HCT116 (cell line): Measurements from ENCODE around the gene LMO7. TPM values are rescaled to one million over a fixed set of nuclear protein-coding genes. Genes with fewer than 3 reads are reported as not detected.
A peak's percentile ranks its signal among the peaks of the same experiment; 100 is the strongest.

ENCODE experiments used
- ATAC-seq: fragments of 200-7000 bp; cut with Tn5 transposase; 2 replicates; pipeline ENCODE4 v1.9.1; 2020; ENCODE audit warnings: mild to moderate bottlenecking, moderate library complexity
- BruUV-seq: library from RNA; stranded (reverse); fragments of 400-500 nt; replicated peaks from 2 replicates; lab custom pipeline; 2021; lab: Mats Ljungman, UMichigan
- CTCF ChIA-PET: fragments of 300-600 bp; sonication (Branson Sonifier 250); formaldehyde crosslinking; loops from one replicate; lab custom pipeline; 2021; ENCODE audit warnings: antibody characterized with exemption; lab: Charles Lee
- POLR2A ChIA-PET: fragments of 300-600, 350-600 bp; sonication (Branson Sonifier 250); formaldehyde crosslinking; loops from one replicate; lab custom pipeline; 2021; ENCODE audit warnings: antibody characterized with exemption; lab: Charles Lee
- RAD21 ChIA-PET, 2 experiments: fragments of 300-600 bp; sonication (Branson Sonifier 250); formaldehyde crosslinking; loops; one replicate each; lab custom pipeline; 2023; ENCODE audit warnings: low total read pairs in 2 of 2; ENCODE audit not compliant: uncharacterized antibody in 2 of 2, unreplicated experiment in 2 of 2, low non-redundant PET in 1 of 2; lab: Charles Lee
- DNase-seq: peaks from one replicate; pipeline ENCODE4 v3.0.0-alpha.2; 2010; ENCODE audit warnings: low read depth, low spot score
- H2AFZ ChIP-seq: fragments of 200-600 bp; shearing (Covaris generic), sonication (generic); 2 replicates; pipeline ENCODE4 v1.6.1; 2017; ENCODE audit warnings: low read depth, mixed run types, mixed read lengths, antibody characterized with exemption, low read length; ENCODE audit not compliant: poor library complexity, severe bottlenecking
- H3K27ac ChIP-seq: 2 replicates; pipeline ENCODE4 v1.5.1; 2012; ENCODE audit warnings: low read depth, low read length
- H3K27me3 ChIP-seq: fragments of 200-600 bp; sonication (generic); 2 replicates; pipeline ENCODE4 v1.6.1; 2016; ENCODE audit warnings: mixed run types, low read length, mixed read lengths; ENCODE audit not compliant: insufficient read depth
- H3K36me3 ChIP-seq, 2 experiments: fragments of 200-500 bp in 1 of 2; fragments of 200-600 bp in 1 of 2; sonication (Bioruptor generic) in 1 of 2; sonication (generic) in 1 of 2; 2 replicates each; pipeline versions ENCODE4 v1.5.1 to v1.6.1; 2014 to 2016; ENCODE audit warnings: low read length in 2 of 2, inconsistent platforms in 1 of 2, mixed read lengths in 1 of 2, mixed run types in 1 of 2; ENCODE audit not compliant: insufficient read depth in 2 of 2, control insufficient read depth in 1 of 2
- H3K4me1 ChIP-seq, 2 experiments: fragments of 200-600 bp in 1 of 2; sonication (generic) in 1 of 2; 2 replicates each; pipeline versions ENCODE4 v1.5.1 to v1.6.1; 2012 to 2017; ENCODE audit warnings: low read length in 2 of 2, inconsistent platforms in 1 of 2, mild to moderate bottlenecking in 1 of 2, mixed read lengths in 1 of 2, mixed run types in 1 of 2, moderate library complexity in 1 of 2; ENCODE audit not compliant: insufficient read depth in 2 of 2, control insufficient read depth in 1 of 2
- H3K4me2 ChIP-seq: fragments of 200-600 bp; sonication (generic); 2 replicates; pipeline ENCODE4 v1.6.1; 2017; ENCODE audit warnings: mixed run types, low read length, mixed read lengths
- H3K4me3 ChIP-seq, 2 experiments: fragments of 200-600 bp in 1 of 2; sonication (generic) in 1 of 2; replicated peaks in 1 of 2; 2 replicates each; pipeline ENCODE4 v1.5.1; 2011 to 2016; ENCODE audit warnings: low read length in 2 of 2, control low read depth in 1 of 2, low read depth in 1 of 2, mild to moderate bottlenecking in 1 of 2, mixed read lengths in 1 of 2, mixed run types in 1 of 2
- H3K79me2 ChIP-seq: fragments of 200-600 bp; sonication (generic); 2 replicates; pipeline ENCODE4 v1.6.1; 2017; ENCODE audit warnings: mild to moderate bottlenecking, mixed run types, low read length, moderate library complexity, mixed read lengths; ENCODE audit not compliant: insufficient read depth
- H3K9ac ChIP-seq: fragments of 200-600 bp; sonication (generic); 2 replicates; pipeline ENCODE4 v1.6.1; 2016; ENCODE audit warnings: low read length, mixed read lengths
- H3K9me2 ChIP-seq: fragments of 200-600 bp; sonication (generic), shearing (Covaris generic); 2 replicates; pipeline ENCODE4 v1.6.1; 2017; ENCODE audit warnings: mixed run types, mild to moderate bottlenecking, moderate library complexity; ENCODE audit not compliant: insufficient read depth
- H3K9me3 ChIP-seq, 2 experiments: fragments of 200-500 bp in 1 of 2; fragments of 200-600 bp in 1 of 2; sonication (Bioruptor generic) in 1 of 2; sonication (generic) in 1 of 2; 2 replicates each; pipeline ENCODE4 v1.6.1; 2014 to 2017; ENCODE audit warnings: low read length in 2 of 2, mixed read lengths in 2 of 2, inconsistent platforms in 1 of 2, low read depth in 1 of 2, mild to moderate bottlenecking in 1 of 2, mixed run types in 1 of 2, moderate library complexity in 1 of 2; ENCODE audit not compliant: control insufficient read depth in 1 of 2, insufficient read depth in 1 of 2
- H4K20me1 ChIP-seq: fragments of 200-600 bp; sonication (generic), shearing (Covaris generic); 2 replicates; pipeline ENCODE4 v1.6.1; 2017; ENCODE audit warnings: mixed run types, mild to moderate bottlenecking, moderate library complexity; ENCODE audit not compliant: insufficient read depth
- CBX3 ChIP-seq: IDR thresholded peaks from 2 replicates; pipeline ENCODE4 v1.6.1; 2012; ENCODE audit warnings: low read depth
- CEBPB ChIP-seq: IDR thresholded peaks from 2 replicates; pipeline ENCODE4 v1.6.1; 2012; ENCODE audit warnings: low read depth
- ELF1 ChIP-seq: IDR thresholded peaks from 2 replicates; pipeline ENCODE4 v1.6.1; 2012; ENCODE audit warnings: low read depth, borderline replicate concordance
- EZH2 ChIP-seq: fragments of 200-600 bp; sonication (generic); IDR thresholded peaks from 2 replicates; pipeline ENCODE4 v1.6.1; 2017; ENCODE audit warnings: antibody characterized with exemption, mixed run types
- JUND ChIP-seq: IDR thresholded peaks from 2 replicates; pipeline ENCODE4 v1.6.1; 2012
- RAD21 ChIP-seq: IDR thresholded peaks from 2 replicates; pipeline ENCODE4 v1.6.1; 2012; ENCODE audit warnings: low read depth, mild to moderate bottlenecking
- SIN3A ChIP-seq: IDR thresholded peaks from 2 replicates; pipeline ENCODE4 v1.6.1; 2012; ENCODE audit warnings: low read depth
- SP1 ChIP-seq: IDR thresholded peaks from 2 replicates; pipeline ENCODE4 v1.6.1; 2012; ENCODE audit warnings: low read depth
- YY1 ChIP-seq: IDR thresholded peaks from 2 replicates; pipeline ENCODE4 v1.6.1; 2011; ENCODE audit warnings: low read length, low read depth, moderate library complexity, mild to moderate bottlenecking; ENCODE audit not compliant: insufficient replicate concordance; ENCODE audit errors: extremely low read depth
- intact Hi-C: fragments of 100-400 bp; cut with micrococcal nuclease; formaldehyde crosslinking; loops from 2 replicates; pipeline ENCODE4 v1.10.0; 2022
- total RNA-seq: library from RNA; stranded (reverse); gene quantifications from one replicate; pipeline ENCODE4 v1.2.1, GENCODE V29; 2021; ENCODE audit not compliant: unreplicated experiment
- TF ChIP-seq, protein P1 (sequence below), 3 experiments: fragments of 200-600 bp in 1 of 3; sonication (generic) in 1 of 3; IDR thresholded peaks in 2 of 3; conservative IDR thresholded peaks in 1 of 3; 2 replicates each; pipeline ENCODE4 v1.5.1; 2012 to 2017; ENCODE audit warnings: low read depth in 2 of 3, low read length in 2 of 3, antibody characterized with exemption in 1 of 3, borderline replicate concordance in 1 of 3, control low read depth in 1 of 3, mild to moderate bottlenecking in 1 of 3, mixed read lengths in 1 of 3, mixed run types in 1 of 3, moderate library complexity in 1 of 3; ENCODE audit not compliant: insufficient read depth in 1 of 3
- TF ChIP-seq, protein P2 (sequence below): IDR thresholded peaks from 2 replicates; pipeline ENCODE4 v1.6.1; 2012; ENCODE audit warnings: low read depth
- TF ChIP-seq, protein P3 (sequence below): IDR thresholded peaks from 2 replicates; pipeline ENCODE4 v1.6.1; 2012
- TF ChIP-seq, protein P4 (sequence below): IDR thresholded peaks from 2 replicates; pipeline ENCODE4 v1.6.1; 2012

LMO7 gene
- total RNA-seq, 1 experiment from 2014 or later = 8.1 TPM

DNA sequence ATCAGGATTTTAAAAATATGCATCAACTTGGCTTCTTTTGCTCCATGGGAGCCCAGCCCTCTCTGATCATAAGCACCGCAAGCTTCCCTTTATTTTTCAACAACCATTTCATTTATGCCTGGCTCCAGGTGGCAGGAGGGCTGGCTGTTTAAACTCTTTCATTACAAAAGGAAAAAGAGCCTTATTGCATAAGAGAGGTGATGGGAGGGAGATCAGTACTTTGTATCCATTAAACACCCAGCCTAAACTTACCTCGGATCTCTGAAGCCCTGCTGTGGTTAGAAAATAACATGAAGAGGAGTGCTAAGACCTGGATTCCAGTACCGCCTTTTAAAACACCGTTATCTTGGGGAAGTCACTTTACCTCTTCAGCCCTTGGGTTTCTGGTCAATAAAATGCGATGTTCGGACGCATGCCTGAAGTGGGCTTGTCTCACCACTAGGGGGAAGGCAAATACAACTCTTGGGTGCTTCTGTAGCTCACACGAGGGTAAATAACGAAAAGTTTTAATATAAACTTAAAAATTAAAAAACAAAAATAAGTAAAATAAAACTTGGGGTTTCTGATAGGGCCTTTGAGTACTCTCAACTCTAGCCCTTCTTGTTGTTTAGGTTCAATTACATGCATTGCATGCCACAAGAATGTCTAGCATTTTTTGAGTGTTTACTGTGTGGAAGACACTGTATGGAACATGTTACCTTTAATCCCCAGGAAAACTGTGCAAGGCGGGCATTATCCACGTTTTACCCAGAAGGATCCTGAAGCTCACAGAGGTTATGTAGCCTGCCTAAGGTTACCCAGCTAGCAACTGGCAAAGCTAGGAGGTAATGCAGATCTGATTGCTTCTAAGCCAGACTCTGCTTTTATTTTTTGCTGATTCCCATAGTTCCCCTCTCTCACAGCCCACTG lies 240.3 kb downstream of the LMO7 start:
- no peaks in the 10 kb centered on the region for H3K36me3 ChIP-seq
- no peak overlapping the region for H3K4me3 ChIP-seq
- H3K9me2 ChIP-seq = no peaks in the 10 kb centered on the region
- H3K9me3 ChIP-seq = no peaks in the 10 kb centered on the region
- no peaks in the 10 kb centered on the region for H4K20me1 ChIP-seq
- no peak overlapping the region for H3K9ac ChIP-seq
- ATAC-seq (peak; percentile 98), DNase-seq (peak; percentile 60)
- peak overlapping the region; percentile 42 for H3K4me2 ChIP-seq
- H2AFZ ChIP-seq = peak overlapping the region; percentile 95
- no TSS peak for BruUV-seq
- H3K79me2 ChIP-seq = no peaks in the 10 kb centered on the region
- CTCF ChIA-PET = interaction anchor here (0.5 to 2.9 kb wide), 16 partner anchors 8 to 1028 kb away, joined by 3 to 13 read pairs (median 3); no protein-coding TSS in a partner anchor
- H3K27me3 ChIP-seq = no peaks in the 10 kb centered on the region
- peak; percentile 90 for TF ChIP-seq RAD21
- TF ChIP-seq, protein P1, sequence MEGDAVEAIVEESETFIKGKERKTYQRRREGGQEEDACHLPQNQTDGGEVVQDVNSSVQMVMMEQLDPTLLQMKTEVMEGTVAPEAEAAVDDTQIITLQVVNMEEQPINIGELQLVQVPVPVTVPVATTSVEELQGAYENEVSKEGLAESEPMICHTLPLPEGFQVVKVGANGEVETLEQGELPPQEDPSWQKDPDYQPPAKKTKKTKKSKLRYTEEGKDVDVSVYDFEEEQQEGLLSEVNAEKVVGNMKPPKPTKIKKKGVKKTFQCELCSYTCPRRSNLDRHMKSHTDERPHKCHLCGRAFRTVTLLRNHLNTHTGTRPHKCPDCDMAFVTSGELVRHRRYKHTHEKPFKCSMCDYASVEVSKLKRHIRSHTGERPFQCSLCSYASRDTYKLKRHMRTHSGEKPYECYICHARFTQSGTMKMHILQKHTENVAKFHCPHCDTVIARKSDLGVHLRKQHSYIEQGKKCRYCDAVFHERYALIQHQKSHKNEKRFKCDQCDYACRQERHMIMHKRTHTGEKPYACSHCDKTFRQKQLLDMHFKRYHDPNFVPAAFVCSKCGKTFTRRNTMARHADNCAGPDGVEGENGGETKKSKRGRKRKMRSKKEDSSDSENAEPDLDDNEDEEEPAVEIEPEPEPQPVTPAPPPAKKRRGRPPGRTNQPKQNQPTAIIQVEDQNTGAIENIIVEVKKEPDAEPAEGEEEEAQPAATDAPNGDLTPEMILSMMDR (IDR thresholded peaks at IDR 0.05 in 2 of 3, conservative IDR thresholded peaks at IDR 0.05 in 1 of 3; ENCODE audit: borderline replicate concordance in 1 of 3, insufficient read depth in 1 of 3, low read depth in 2 of 3, low read length in 2 of 3) = peak; percentile 81 to 86 (median 85)
- TF ChIP-seq CBX3 = 0 out of 2 replicates have a peak, but pooled peaks have one; percentile 23
- no peak for TF ChIP-seq JUND
- POLR2A ChIA-PET = no interaction called here
- peaks cover 0 to 4% of the 10 kb centered on the region in 2 experiments; a peak in 1 of 4 replicates for H3K4me1 ChIP-seq
- RAD21 ChIA-PET = no interaction called here
- intact Hi-C loops = loop anchor here (1.0 to 5.0 kb wide), 4 partner anchors 140 to 1106 kb away; no protein-coding TSS in a partner anchor
- no peak overlapping the region for H3K27ac ChIP-seq

DNA sequence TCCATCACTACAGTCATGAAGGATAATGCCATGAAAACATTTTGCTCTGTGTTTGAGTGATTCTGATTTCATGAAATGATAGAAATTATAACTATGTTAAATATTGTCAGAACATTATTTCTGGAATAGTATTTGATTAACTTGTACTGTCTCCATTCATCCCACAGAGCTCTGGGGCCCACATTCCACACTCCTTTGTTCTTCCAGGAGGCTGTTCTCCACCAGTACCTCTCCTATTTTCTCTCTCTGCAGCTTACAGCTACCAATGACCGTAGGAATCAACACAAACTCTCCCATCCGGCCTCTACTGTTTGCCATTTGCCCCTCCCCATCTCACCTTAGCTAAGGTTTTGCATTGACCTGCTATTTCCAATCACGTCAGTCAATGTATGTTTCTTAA lies 240.9 kb downstream of the LMO7 start:
- H4K20me1 ChIP-seq = no peaks in the 10 kb centered on the region
- DNase-seq (no peak), ATAC-seq (no peak)
- H3K36me3 ChIP-seq = no peaks in the 10 kb centered on the region
- no peak overlapping the region; the same call in 1 of the 2 replicates for H3K4me2 ChIP-seq
- ChIA-PET POLR2A (no interaction called here), RAD21 (no interaction called here), CTCF (interaction anchor here (0.5 to 2.9 kb wide), 15 partner anchors 9 to 1103 kb away, joined by 3 to 13 read pairs (median 3); no protein-coding TSS in a partner anchor)
- BruUV-seq = no TSS peak
- H3K27me3 ChIP-seq = no peaks in the 10 kb centered on the region
- no peak overlapping the region for H3K9ac ChIP-seq
- intact Hi-C loops = loop anchor here (2.0 to 5.0 kb wide), 2 partner anchors 140 to 1105 kb away; no protein-coding TSS in a partner anchor
- H2AFZ ChIP-seq = peak overlapping the region; percentile 95
- H3K4me3 ChIP-seq = no peak overlapping the region
- H3K9me2 ChIP-seq = no peaks in the 10 kb centered on the region
- peaks cover 0 to 4% of the 10 kb centered on the region in 2 experiments; a peak in 1 of 4 replicates for H3K4me1 ChIP-seq
- H3K27ac ChIP-seq = no peak overlapping the region
- H3K9me3 ChIP-seq = no peaks in the 10 kb centered on the region
- H3K79me2 ChIP-seq = no peaks in the 10 kb centered on the region
- TF ChIP-seq, protein P2, sequence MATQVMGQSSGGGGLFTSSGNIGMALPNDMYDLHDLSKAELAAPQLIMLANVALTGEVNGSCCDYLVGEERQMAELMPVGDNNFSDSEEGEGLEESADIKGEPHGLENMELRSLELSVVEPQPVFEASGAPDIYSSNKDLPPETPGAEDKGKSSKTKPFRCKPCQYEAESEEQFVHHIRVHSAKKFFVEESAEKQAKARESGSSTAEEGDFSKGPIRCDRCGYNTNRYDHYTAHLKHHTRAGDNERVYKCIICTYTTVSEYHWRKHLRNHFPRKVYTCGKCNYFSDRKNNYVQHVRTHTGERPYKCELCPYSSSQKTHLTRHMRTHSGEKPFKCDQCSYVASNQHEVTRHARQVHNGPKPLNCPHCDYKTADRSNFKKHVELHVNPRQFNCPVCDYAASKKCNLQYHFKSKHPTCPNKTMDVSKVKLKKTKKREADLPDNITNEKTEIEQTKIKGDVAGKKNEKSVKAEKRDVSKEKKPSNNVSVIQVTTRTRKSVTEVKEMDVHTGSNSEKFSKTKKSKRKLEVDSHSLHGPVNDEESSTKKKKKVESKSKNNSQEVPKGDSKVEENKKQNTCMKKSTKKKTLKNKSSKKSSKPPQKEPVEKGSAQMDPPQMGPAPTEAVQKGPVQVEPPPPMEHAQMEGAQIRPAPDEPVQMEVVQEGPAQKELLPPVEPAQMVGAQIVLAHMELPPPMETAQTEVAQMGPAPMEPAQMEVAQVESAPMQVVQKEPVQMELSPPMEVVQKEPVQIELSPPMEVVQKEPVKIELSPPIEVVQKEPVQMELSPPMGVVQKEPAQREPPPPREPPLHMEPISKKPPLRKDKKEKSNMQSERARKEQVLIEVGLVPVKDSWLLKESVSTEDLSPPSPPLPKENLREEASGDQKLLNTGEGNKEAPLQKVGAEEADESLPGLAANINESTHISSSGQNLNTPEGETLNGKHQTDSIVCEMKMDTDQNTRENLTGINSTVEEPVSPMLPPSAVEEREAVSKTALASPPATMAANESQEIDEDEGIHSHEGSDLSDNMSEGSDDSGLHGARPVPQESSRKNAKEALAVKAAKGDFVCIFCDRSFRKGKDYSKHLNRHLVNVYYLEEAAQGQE = no peak
- no peak for TF ChIP-seq ELF1
- TF ChIP-seq, protein P3, sequence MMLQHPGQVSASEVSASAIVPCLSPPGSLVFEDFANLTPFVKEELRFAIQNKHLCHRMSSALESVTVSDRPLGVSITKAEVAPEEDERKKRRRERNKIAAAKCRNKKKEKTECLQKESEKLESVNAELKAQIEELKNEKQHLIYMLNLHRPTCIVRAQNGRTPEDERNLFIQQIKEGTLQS = no peak
- no peak for TF ChIP-seq YY1
- no peak for TF ChIP-seq CEBPB
- TF ChIP-seq SIN3A = no peak
- no peak for TF ChIP-seq SP1
- no peak for TF ChIP-seq EZH2
- TF ChIP-seq, protein P4, sequence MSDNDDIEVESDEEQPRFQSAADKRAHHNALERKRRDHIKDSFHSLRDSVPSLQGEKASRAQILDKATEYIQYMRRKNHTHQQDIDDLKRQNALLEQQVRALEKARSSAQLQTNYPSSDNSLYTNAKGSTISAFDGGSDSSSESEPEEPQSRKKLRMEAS = no peak
